Lung (tissue), 12 donors: Measurements from ENCODE around the gene PPP2R5A. TPM values are rescaled to one million over a fixed set of nuclear protein-coding genes. Genes with fewer than 3 reads are reported as not detected.
"Not testable (repeated sequence)": the region's sequence is repeated elsewhere in the genome, so short reads cannot be mapped to it uniquely, and the experiment has no call there.

Source experiments
- ATAC-seq: fragments of 200-7000 bp; cut with Tn5 transposase; one replicate; pipeline ENCODE4 v1.9.1; 2020; ENCODE audit warnings: moderate number of reproducible peaks; ENCODE audit not compliant: insufficient read depth, low FRiP score
- DNase-seq, 3 donors: peaks; one replicate each; pipeline ENCODE4 v3.0.0-alpha.2; 2013 to 2017
- H3K27ac ChIP-seq, 2 donors: one replicate each; pipeline ENCODE4 v1.5.1; 2013; ENCODE audit warnings: mild to moderate bottlenecking in 2 of 2, moderate library complexity in 2 of 2, control low read depth in 1 of 2, inconsistent platforms in 1 of 2, low read depth in 1 of 2, low read length in 1 of 2
- H3K27me3 ChIP-seq, 3 donors: one replicate each; pipeline ENCODE4 v1.5.1; 2013; ENCODE audit warnings: low read length in 2 of 3; ENCODE audit not compliant: control insufficient read depth in 3 of 3, insufficient read depth in 3 of 3
- H3K36me3 ChIP-seq, 4 donors: one replicate each; pipeline ENCODE4 v1.5.1; 2013; ENCODE audit warnings: low read length in 4 of 4, mild to moderate bottlenecking in 1 of 4, moderate library complexity in 1 of 4; ENCODE audit not compliant: control insufficient read depth in 4 of 4, insufficient read depth in 4 of 4
- H3K4me1 ChIP-seq, 5 donors: one replicate each; pipeline ENCODE4 v1.5.1; 2013; ENCODE audit warnings: low read length in 5 of 5, mild to moderate bottlenecking in 2 of 5, moderate library complexity in 1 of 5; ENCODE audit not compliant: control insufficient read depth in 5 of 5, insufficient read depth in 5 of 5
- H3K4me3 ChIP-seq: one replicate; pipeline ENCODE4 v1.5.1; 2013; ENCODE audit warnings: mild to moderate bottlenecking, control low read depth, moderate library complexity
- H3K9ac ChIP-seq, 2 donors: one replicate each; pipeline ENCODE4 v1.5.1; 2013; ENCODE audit warnings: low read length in 2 of 2, control low read depth in 1 of 2; ENCODE audit not compliant: insufficient read depth in 1 of 2
- H3K9me3 ChIP-seq, 4 donors: one replicate each; pipeline ENCODE4 v1.5.1; 2013; ENCODE audit warnings: low read length in 3 of 4, mild to moderate bottlenecking in 1 of 4, moderate library complexity in 1 of 4; ENCODE audit not compliant: control insufficient read depth in 4 of 4, insufficient read depth in 3 of 4
- CTCF ChIP-seq: IDR thresholded peaks from 2 replicates; pipeline ENCODE4 v1.5.1; 2012; ENCODE audit warnings: mild to moderate bottlenecking; ENCODE audit errors: control extremely low read depth, extremely low read depth
- WGBS, 2 donors: extraction: QIAGEN DNeasy Blood & Tissue Kit; methylation state at CpG; one replicate each; pipeline ENCODE4 v1.1.7; 2013; 5-methylcytosine and 5-hydroxymethylcytosine counted together
- polyA plus RNA-seq, 2 donors: library from polyadenylated mRNA; stranded (reverse); fragments of 200-250 nt; gene quantifications; one replicate each; pipeline ENCODE4 v1.2.1, GENCODE V29; 2013
- total RNA-seq, 2 donors: library from RNA; depleted of rRNA in 1 of 2; stranded (reverse); fragments of >200 nt in 1 of 2; gene quantifications; one replicate each; pipeline ENCODE4 v1.2.1, GENCODE V29; 2014 to 2021
- donor health status: control.
- donor health status: control.
- donor health status: Bipolar disorder and iron deficiency.
- donor health status: healthy.
- donor health status: DM: yes; HTN: yes; CAD: no.

PPP2R5A gene
- total and polyA plus RNA-seq, 4 donors: 31.3 to 143 (median 54.3) TPM

- Histone ChIP-seq H3K9me3 (peaks cover 0 to 8% (median 0%) of the 10 kb centered on the region in 4 donors), H3K36me3 (peaks cover 0 to 2% (median 0%) of the 10 kb centered on the region in 4 donors), H3K27me3 (no peaks in the 10 kb centered on the region), H3K4me3 (no peak overlapping the region), H3K9ac (no peak overlapping the region), H3K27ac (no peak overlapping the region), H3K4me1 (peaks cover 0 to 23% (median 0%) of the 10 kb centered on the region in 5 donors)
- ATAC-seq (no peak), DNase-seq (no peak)
- no peak for TF ChIP-seq CTCF
- WGBS, 2 donors: 86 to 87% methylated on average over 2 of the region's 2 CpGs
These were observed 30.0 kb downstream of the PPP2R5A start for GRCh38 chr1:212315184-212315583.

GRCh38 chr1:212315907-212316306 lies 30.7 kb downstream of the PPP2R5A start:
- Histone ChIP-seq H3K27me3 (no peaks in the 10 kb centered on the region), H3K4me3 (no peak overlapping the region), H3K9me3 (peaks cover 0 to 8% (median 0%) of the 10 kb centered on the region in 4 donors), H3K4me1 (peaks cover 0 to 18% (median 0%) of the 10 kb centered on the region in 5 donors), H3K36me3 (no peaks in the 10 kb centered on the region), H3K27ac (no peak overlapping the region), H3K9ac (no peak overlapping the region)
- peak; percentile 86 for ATAC-seq
- no peak for TF ChIP-seq CTCF
- peak in 2 of 3 donors; percentile 15 to 20 for DNase-seq

GRCh38 chr1:212317916-212318315 lies 32.7 kb downstream of the PPP2R5A start:
- Histone ChIP-seq H3K4me3 (no peak overlapping the region), H3K9me3 (no peaks in the 10 kb centered on the region), H3K4me1 (peaks cover 0 to 18% (median 0%) of the 10 kb centered on the region in 5 donors), H3K36me3 (no peaks in the 10 kb centered on the region), H3K9ac (no peak overlapping the region), H3K27ac (no peak overlapping the region), H3K27me3 (no peaks in the 10 kb centered on the region)
- DNase-seq (no peak), ATAC-seq (no peak)
- 75 to 81% methylated on average over 2 of the region's 2 CpGs for WGBS, 2 donors
- no peak for TF ChIP-seq CTCF

- not testable (repeated sequence) for H3K4me3 ChIP-seq, H3K27me3 ChIP-seq, H3K27ac ChIP-seq, ATAC-seq, DNase-seq, H3K9me3 ChIP-seq, H3K36me3 ChIP-seq, H3K9ac ChIP-seq
- WGBS, 2 donors: 93% methylated on average over 23 of the region's 34 CpGs; no CpG with 5 or more reads in 1 of the 2 donors
- peaks cover 0 to 14% (median 0%) of the 10 kb centered on the region in 5 donors for H3K4me1 ChIP-seq
These were observed 35.8 kb downstream of the PPP2R5A start for GRCh38 chr1:212321031-212321430.
